H7 (cell line): ENCODE data around the gene ADCY9. TPM values are rescaled to one million over a fixed set of nuclear protein-coding genes. Genes with fewer than 3 reads are reported as not detected.
"Not testable (repeated sequence)": the region's sequence is repeated elsewhere in the genome, so short reads cannot be mapped to it uniquely, and the experiment has no call there.

Experiments
- DNase-seq: peaks from one replicate; pipeline ENCODE4 v3.0.0; 2012
- H3K27me3 ChIP-seq: 2 replicates; pipeline ENCODE4 v1.6.0; 2011; ENCODE audit warnings: mild to moderate bottlenecking, low read length; ENCODE audit not compliant: control insufficient read depth, insufficient read depth
- H3K36me3 ChIP-seq: replicated peaks from 2 replicates; pipeline ENCODE4 v1.5.1; 2011; ENCODE audit warnings: low read length; ENCODE audit not compliant: control insufficient read depth, insufficient read depth
- H3K4me3 ChIP-seq: 2 replicates; pipeline ENCODE4 v1.5.1; 2011; ENCODE audit warnings: low read depth, mild to moderate bottlenecking, control low read depth, low read length, moderate library complexity; ENCODE audit not compliant: insufficient read depth
- total RNA-seq: library from RNA; depleted of rRNA; stranded (reverse); fragments of >200 nt; shearing (Covaris generic); gene quantifications from 2 replicates; pipeline ENCODE4 v1.2.3, GENCODE V29; 2014

Gene ADCY9
- total RNA-seq, 1 experiment from 2014 or later: 6.0 TPM

- Histone ChIP-seq H3K36me3 (no peaks in the 10 kb centered on the region), H3K27me3 (no peaks in the 10 kb centered on the region), H3K4me3 (no peak overlapping the region)
- DNase-seq: no peak
These were observed 39.0 kb downstream of the ADCY9 start for GRCh38 chr16:4077174-4077649.

DNA sequence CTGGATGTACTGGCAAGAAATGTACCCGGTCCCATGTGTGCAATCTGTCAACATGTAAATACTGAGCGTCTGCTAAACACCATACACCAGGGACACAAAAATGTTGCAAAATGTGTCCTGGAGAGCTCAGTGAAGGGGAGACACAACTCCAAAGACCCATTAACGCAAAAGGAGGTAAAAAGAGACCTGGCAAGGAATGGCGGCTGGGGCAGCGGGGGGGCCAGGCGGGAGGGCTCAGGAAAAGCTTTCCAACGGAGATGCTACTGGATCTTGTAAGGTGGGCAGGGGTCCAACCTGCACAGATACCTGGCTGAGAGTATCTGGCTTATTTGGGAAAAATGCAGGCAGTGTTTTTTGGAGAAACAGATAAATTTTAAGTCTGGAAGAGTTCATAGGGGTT, 40.7 kb downstream of the ADCY9 start:
- H3K4me3 ChIP-seq: no peak overlapping the region
- no peaks in the 10 kb centered on the region for H3K27me3 ChIP-seq
- no peaks in the 10 kb centered on the region for H3K36me3 ChIP-seq
- no peak for DNase-seq

DNA sequence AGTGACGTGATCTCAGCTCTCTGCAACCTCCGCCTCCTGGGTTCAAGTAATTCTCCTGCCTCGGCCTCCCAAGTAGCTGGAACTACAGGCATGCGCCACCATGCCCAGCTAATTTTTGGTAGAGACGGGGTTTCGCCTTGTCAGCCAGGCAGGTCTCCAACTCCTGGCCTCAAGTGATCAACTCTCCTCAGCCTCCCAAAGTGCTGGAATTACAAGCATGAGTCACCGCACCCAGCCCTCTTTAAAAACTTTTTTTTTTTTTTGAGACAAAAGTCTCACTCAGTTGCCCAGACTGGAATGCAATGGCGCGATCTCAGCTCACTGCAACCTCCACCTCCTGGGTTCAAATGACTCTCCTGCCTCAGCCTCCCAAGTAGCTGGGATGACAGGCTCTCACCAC, 43.1 kb downstream of the ADCY9 start:
- H3K36me3 ChIP-seq, DNase-seq, H3K27me3 ChIP-seq, H3K4me3 ChIP-seq: not testable (repeated sequence)

DNA sequence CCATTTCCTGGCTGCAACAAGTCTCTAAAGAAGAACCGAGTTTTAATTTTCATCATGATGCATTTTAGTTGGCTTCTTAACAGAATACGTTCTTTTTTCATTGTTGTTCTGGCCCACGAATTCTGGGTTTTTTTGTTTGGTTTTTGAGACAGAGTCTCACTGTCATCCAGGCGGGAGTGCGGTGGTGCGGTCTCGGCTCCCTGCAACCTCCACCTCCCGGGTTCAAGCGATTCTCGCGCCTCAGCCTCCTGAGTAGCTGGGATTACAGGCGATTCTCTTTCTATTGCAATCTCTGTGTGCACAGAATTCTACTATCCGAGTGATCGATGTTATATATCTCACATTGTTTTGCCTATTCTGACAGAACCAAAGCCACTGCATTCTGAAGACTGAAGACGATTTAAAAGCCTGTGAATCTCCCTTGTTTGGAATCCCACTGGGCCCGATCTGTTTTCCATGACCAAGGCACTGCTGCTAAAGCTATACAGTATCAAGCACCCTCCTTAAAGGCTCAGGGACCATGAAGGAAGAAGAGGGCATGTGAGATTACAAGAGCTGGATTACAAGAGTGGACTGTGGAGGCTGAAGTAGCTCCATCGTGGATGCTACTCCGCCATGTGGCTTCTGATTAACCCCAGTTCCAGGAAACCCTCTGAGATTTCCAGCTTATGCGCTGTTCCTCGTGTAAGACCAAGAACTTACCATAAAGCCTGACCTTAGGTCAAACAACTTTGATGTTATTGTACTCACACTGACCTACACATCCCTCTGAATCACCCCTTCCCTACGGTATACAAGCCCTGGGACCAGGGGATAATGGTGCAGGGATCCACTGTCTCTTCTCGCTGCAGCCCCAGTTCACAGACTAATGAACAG, 44.3 kb downstream of the ADCY9 start:
- no peak overlapping the region for H3K4me3 ChIP-seq
- no peaks in the 10 kb centered on the region for H3K27me3 ChIP-seq
- no peaks in the 10 kb centered on the region for H3K36me3 ChIP-seq
- DNase-seq: no peak

DNA sequence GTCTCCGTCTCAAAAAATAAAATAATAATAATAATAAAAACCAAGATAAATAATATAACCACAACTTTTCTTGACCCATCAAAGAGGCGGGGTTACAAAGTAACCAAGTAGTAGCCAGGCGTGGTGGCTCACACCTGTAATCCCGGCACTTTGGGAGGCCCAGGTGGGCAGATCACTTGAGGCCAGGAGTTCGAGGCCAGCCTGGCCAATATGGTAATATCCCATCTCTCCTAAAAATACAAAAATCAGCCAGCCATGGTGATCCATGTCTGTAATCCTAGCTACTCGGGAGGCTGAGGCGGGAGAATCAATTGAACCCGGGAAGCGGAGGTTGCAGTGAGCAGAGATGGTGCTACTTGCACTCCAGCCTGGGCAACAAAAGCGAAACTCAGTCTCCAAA, 45.3 kb downstream of the ADCY9 start:
- H3K36me3 ChIP-seq: no peaks in the 10 kb centered on the region
- DNase-seq: no peak
- no peak overlapping the region for H3K4me3 ChIP-seq
- H3K27me3 ChIP-seq: no peaks in the 10 kb centered on the region

DNA sequence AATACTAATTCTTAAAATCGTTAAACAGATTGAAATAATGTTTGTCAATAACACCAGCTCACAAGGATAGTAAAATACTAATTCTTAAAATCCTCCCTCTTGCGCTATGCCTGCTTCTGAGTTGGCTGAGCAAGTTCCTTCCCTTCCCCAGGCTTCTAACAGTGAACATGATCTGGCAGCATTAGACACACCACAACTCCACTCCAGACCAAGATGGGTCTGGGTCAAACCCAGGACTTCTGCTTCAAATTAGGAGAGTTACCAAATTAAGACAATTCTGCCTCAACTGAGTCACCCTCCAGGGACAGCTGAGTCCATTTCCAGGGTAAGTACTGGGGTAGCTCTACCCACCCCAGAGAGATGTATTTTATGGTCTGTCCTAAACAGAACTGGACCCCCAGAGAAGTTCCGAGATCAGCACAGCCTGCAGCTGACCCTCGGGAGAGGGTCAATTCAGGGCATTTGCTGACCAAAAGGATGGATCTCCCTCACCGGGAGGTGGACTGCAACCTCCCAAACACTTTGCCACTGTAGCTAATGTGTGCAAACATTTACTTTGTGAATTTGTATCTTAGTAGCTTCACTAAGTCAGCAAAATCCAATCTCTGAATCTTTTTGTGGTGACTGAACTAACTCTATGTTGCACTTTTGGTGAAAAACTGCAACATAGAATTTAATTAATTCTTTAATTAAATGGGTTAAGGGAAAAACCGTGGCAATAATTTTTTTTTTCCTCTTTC, 48.8 kb downstream of the ADCY9 start:
- no peaks in the 10 kb centered on the region for H3K36me3 ChIP-seq
- no peak overlapping the region for H3K4me3 ChIP-seq
- H3K27me3 ChIP-seq: no peaks in the 10 kb centered on the region
- DNase-seq: no peak

DNA sequence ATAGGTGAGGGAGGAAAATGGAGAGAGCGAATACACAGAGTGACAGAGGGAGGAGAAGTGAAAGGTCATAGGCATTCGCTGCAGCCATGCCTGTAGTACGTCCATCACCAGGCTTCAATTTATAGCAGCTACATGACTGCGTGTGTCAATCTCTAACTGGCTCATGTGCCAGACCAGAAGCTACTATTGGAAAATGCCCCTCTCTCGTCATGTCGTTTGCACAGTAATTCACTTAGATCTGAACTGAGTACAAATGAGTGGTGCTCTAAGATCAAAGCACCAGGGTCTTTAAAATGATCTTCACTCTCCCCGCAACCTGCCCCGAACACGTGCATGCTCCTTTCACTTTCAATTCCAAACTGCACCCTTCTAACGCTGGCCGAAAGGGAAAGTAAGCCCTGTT, 51.3 kb downstream of the ADCY9 start:
- no peak for DNase-seq
- no peaks in the 10 kb centered on the region for H3K36me3 ChIP-seq
- H3K4me3 ChIP-seq: no peak overlapping the region
- H3K27me3 ChIP-seq: no peaks in the 10 kb centered on the region

DNA sequence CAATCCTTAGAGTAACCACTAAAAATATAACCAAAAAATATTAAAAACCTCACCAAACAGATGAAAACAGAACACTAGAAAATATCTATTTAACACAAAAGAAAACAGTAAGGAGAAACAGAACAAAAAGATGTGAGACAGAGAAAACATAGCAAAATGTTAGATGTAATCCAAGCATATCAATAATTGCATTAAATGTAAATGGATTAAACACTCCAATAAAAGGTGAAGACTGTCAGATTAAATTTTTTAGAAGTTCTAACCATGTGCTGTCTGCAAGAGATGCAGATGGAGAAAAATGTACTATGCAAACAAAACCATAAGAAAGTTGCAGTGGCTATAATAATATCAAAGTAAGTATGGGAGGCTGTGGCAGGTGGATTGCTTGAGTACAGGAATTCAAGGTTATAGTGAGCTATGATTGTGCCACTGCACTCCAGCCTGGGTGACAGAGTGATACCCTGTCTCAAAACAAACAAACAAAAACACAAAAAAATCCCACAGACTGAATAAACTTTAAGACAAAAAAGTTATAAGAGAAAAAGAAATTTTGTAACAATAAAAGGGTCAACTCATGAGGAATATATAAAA, 53.9 kb downstream of the ADCY9 start:
- H3K36me3 ChIP-seq: no peaks in the 10 kb centered on the region
- no peaks in the 10 kb centered on the region for H3K27me3 ChIP-seq
- no peak for DNase-seq
- no peak overlapping the region for H3K4me3 ChIP-seq

- DNase-seq: no peak
- no peak overlapping the region for H3K4me3 ChIP-seq
- H3K27me3 ChIP-seq: no peaks in the 10 kb centered on the region
- H3K36me3 ChIP-seq: no peaks in the 10 kb centered on the region
These were observed 55.4 kb downstream of the ADCY9 start for GRCh38 chr16:4060823-4061222.

DNA sequence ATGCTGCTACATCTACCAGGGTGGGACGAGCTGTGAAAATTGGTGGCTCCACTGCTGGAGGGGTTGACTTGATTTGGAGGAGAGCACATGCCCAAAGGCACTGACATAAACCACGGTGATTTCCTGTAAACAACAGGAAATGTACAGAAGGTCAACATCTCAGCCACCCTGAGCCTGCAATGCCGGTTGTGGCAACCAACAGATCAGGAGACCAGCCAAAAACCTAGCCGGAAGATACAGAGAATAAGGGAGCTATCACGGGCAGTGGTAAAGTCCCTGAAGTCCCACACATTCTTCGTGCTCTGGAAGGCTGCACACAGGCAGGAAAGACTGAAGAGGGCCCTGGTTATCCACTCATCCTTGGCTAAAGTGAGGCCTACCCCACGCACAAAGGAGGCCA, 56.2 kb downstream of the ADCY9 start:
- Histone ChIP-seq H3K27me3 (no peaks in the 10 kb centered on the region), H3K36me3 (no peaks in the 10 kb centered on the region), H3K4me3 (no peak overlapping the region)
- DNase-seq: no peak

DNA sequence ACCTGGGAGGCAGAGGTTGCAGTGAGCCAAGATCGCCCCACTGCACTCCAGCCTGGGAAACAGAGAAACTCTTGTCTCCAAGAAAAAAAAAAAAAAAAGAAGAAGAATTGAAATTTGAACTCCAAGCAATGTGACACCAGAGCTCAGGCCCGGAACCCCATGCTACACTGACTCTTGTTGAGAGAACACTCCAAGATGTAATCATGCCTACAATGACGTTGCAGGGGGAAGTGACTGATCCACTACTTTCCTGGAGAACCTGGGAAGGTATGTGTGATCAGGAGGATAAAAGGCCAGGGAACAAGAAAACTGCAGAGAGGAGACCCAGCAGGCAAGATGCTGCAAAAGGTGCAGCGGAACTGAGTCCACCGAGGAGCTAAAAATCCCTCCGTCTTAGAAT, 57.9 kb downstream of the ADCY9 start:
- Histone ChIP-seq H3K36me3 (no peaks in the 10 kb centered on the region), H3K4me3 (no peak overlapping the region), H3K27me3 (no peaks in the 10 kb centered on the region)
- DNase-seq: no peak

DNA sequence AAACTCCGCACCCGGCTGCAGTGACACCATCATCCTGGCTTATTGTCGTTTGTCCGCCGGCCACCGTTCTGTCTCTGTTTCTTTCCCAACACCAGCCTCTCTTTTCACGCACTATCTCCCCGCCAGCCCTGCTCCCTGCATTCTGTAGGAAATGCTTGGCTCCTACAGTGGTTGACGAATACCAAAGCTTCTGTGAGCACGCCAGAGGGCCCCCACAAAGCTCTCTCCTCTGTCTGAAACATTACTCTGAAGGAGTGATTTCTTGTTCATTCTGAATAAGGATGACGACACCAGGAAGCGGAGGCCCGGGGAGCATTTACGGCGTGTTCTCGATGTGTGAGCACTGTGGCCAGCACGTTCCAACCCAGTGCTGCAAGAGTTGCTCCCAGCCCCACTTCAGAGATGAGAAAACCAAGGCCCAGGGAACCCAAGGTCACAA, 58.8 kb downstream of the ADCY9 start:
- no peak for DNase-seq
- Histone ChIP-seq H3K27me3 (no peaks in the 10 kb centered on the region), H3K4me3 (no peak overlapping the region)

DNA sequence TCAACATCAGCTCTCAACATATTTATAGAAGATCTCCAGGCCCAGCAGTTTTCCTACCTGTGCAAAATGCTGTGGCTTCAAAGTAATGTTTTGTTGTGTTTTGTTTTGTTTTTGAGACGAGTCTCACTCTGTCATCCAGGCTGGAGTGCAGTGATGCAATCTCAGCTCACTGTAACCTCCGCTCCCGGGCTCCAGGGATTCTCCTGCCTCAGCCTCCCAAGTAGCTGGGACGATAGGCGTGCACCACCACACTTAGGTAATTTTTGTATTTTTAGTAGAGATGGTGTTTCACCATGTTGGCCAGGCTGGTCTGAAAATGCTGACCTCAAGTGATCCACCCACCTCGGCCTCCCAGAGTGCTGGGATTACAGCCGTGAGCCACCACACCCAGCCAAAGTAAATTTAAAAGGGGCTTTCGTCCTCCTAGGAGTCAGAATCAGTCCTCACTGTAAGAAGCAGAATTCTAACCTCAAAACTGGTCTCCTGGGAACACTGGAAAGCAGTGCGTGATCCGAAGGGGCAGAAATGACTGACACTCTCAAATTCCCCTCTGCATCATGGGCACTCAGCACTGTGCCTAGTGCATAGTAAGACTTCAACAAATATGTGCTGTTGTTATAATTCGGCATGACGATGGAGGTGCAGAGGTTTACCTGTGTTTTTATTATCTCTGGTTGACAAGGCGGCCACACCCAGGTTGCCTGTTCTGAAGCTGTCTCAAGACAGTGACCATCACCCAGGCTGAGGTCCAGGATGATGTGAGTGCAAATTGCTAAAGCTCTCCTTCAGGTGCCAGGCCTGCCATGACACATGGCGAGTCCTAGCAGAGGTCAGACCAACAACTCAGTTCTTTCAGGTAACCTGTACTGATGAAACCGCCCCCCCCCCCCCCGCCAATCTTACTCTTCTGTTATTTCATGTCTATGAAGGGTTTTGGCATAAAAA, 59.8 kb downstream of the ADCY9 start:
- no peak for DNase-seq
- H3K27me3 ChIP-seq: no peaks in the 10 kb centered on the region
- H3K36me3 ChIP-seq: no peaks in the 10 kb centered on the region
- no peak overlapping the region for H3K4me3 ChIP-seq

More for the DNA sequence above, 58.8 kb downstream of the ADCY9 start:
- no peaks in the 10 kb centered on the region for H3K36me3 ChIP-seq

DNA sequence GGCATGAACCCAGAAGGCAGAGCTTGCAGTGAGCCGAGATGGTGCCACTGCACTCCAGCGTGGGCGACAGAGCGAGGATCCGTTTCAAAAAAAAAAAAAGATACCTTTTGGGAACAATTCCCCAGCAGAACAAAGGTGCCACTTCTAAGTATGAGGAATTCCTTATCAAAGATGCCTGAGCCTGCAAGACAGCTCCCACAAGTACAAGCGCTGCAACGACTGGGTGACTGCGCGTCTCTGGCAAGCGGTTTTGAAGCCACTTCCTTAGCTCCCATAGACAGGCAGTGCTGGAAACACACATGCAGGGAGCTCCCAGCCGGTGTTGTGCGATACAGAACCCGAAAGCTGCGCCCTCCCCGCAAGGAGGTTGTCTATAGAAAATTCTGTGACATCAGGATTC, 60.5 kb downstream of the ADCY9 start:
- DNase-seq: no peak
- Histone ChIP-seq H3K4me3 (no peak overlapping the region), H3K27me3 (no peaks in the 10 kb centered on the region), H3K36me3 (no peaks in the 10 kb centered on the region)
